GM12874 (cell line): Measurements from ENCODE around the gene ACACA.

ENCODE experiments used
- TF ChIP-seq, protein P1 (sequence below): IDR thresholded peaks from 2 replicates; pipeline ENCODE4 v1.5.1; 2011; ENCODE audit warnings: low read depth, mild to moderate bottlenecking, control low read depth, low read length, moderate library complexity; ENCODE audit not compliant: insufficient read depth

Gene ACACA

DNA sequence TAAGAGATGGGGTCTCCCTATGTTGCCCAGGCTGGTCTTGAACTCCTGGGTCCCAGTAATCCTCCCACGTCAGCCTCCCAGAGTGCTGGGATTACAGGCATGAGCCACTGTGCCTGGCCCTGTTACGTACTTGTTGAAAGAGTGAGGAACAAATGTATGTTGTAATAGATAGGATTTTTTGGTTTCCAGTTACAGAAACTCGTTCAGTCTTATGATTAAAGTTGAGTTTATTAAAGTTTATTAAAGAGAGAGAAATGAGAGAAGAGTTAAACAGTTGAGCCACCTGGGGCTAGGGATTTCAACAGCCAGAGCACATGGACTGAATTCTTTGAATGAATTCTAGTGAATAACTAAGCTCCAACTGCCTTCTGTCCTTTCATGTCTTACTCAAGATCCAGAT, 3.7 kb upstream of the ACACA start:
- TF ChIP-seq, protein P1, sequence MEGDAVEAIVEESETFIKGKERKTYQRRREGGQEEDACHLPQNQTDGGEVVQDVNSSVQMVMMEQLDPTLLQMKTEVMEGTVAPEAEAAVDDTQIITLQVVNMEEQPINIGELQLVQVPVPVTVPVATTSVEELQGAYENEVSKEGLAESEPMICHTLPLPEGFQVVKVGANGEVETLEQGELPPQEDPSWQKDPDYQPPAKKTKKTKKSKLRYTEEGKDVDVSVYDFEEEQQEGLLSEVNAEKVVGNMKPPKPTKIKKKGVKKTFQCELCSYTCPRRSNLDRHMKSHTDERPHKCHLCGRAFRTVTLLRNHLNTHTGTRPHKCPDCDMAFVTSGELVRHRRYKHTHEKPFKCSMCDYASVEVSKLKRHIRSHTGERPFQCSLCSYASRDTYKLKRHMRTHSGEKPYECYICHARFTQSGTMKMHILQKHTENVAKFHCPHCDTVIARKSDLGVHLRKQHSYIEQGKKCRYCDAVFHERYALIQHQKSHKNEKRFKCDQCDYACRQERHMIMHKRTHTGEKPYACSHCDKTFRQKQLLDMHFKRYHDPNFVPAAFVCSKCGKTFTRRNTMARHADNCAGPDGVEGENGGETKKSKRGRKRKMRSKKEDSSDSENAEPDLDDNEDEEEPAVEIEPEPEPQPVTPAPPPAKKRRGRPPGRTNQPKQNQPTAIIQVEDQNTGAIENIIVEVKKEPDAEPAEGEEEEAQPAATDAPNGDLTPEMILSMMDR = no peak

DNA sequence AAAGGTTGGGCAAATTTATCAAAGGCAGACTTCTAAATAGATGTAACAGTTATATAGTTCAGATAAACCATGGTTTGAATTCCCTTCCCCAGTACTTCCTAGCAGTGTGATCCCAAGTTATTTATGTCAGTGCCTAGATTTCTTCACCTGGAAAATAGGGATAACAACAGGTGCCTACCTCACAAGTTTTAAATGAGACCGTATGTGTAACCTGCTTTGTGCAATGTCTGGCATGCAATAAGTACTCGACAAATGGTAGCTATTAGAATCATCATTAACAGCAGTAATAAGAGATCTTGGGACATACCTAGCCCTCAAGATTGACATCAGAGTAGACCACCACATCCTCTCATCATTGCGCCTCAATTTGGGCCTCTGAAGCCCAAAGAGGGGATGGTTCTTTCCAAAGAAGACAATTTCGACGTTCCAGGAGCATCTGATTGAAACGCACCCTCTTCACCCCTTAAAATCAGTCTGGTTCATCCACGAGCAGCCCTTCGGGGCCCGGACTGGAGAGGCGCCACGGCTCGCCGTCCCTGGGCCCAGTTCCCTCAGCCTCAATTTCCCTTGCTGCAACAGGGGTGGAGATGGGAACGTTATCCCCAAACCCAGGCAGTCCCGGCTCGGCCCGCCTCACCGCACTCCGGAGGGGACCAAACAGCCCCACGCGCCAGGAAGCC, 541 bp downstream of the ACACA start:
- TF ChIP-seq, protein P1 = no peak

DNA sequence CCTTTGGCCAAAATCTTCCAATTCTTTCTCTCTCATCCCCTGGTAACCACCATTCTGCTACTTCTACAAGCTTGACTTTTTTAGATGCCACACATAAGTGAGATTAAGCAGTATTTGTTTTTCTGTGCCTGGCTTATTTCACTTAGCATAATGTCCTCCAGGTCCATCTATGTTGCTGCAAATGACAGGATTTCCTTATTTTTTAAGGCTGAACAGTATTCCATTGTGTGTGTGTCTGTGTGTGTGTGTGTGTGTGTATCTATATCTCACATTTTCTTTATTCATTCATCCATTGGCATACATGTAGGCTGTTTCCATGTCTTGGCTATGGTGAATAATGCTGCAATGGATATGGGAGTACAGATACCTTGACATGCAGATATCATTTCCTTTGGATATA, 6.1 kb downstream of the ACACA start:
- TF ChIP-seq, protein P1 = no peak

DNA sequence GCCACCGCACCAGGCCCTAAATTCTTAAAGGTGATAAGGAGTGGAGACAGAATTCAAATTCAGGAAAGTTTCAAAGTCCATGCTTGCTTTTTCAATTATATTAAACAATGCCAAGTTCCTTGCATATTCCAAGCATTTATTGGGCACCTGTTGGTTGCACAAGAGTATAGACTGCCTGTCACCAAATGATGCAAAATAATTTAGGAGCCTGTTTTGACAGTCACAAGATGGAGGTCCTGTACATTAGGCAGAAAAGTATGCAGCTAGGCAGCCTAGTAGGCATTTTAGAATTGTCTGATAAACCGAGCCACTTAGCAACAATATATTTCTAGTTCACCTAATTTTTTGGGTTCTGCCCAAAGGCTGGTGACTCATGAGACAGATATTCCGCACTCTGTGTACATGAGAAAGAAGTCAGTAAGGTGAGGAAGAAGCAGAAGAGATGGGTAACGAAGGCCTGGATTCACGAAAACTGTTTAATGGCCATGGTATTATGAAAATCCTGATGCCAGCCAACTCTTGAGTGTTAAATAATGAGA, 7.3 kb downstream of the ACACA start:
- TF ChIP-seq, protein P1 = no peak

DNA sequence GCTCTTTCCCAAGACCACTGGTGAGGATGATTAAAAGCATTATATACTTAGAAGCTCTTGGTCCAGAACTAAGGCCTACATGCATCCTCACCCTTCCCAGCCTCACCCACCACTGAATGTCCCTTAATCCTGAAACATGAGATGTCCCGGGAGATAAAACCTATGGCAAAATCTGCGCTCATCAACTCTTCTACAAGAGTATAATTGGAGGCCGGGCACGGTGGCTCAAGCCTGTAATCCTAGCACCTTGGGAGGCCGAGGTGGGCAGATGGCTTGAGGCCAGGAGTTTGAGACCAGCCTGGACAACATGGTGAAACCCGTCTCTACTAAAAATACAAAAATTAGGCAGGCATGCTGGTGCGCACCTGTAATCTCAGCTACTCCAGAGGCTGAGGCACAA, 13.3 kb downstream of the ACACA start:
- TF ChIP-seq, protein P1 = no peak

DNA sequence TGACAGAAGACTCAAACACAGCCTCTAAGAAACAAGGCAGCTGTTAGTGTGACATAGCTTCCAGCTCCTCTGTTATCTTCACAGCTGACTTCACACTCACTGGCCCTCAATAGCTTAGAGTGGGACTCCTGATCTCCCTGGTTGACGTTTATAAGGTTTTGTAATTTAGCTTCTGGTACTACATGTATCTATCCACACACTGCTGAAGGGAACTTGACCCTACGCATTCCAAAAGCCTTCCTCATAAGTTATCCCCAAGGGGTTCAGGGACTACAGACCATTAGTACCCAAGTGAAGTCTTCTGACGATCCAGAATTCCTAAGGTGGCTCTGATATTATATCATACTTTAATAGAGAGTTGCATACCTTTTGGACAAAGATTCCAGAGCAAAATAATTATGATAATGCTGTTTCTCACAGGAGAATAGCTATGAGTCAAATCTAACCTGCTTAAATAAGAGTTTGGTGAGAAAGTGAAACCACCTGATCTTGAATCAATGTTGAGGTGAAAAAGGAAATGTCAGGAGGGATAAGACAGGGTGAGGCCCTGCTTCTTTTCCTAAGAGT, 14.5 kb downstream of the ACACA start:
- TF ChIP-seq, protein P1 = no peak

DNA sequence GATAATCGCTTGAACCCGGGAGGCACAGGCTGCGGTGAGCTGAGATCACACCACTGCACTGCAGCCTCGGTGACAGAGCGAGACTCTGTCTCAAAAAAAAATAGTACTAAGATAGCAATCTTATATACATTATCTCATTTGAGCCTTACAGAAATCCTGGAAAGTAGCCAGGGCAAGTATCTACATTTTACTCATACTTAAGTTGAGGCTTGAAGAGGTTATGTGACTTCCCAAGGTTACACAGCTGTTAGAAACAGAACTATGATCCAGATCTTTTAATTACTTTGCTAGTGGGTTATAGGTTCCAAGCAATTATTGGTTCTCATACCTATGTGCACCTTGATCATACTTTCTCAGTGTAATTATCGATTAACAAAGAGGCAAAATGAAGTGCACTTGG, 15.5 kb downstream of the ACACA start:
- TF ChIP-seq, protein P1 = no peak
